HEK293 (cell line): ENCODE measurements around the gene PCDHGA9.

Source experiments
- ATF2 ChIP-seq: fragments of 450-650 bp; formaldehyde crosslinking; IDR thresholded peaks from 2 replicates; pipeline ENCODE4 v1.5.1; 2016; ENCODE audit warnings: missing biosample characterization, missing genetic modification characterization, low read depth
- CTCF ChIP-seq: fragments of 450-650 bp; formaldehyde crosslinking; IDR thresholded peaks from 2 replicates; pipeline ENCODE4 v1.5.1; 2016; ENCODE audit warnings: missing biosample characterization, missing genetic modification characterization
- SETDB1 ChIP-seq: IDR thresholded peaks from one replicate; pipeline ENCODE4 v1.6.1; 2017; ENCODE audit warnings: mild to moderate bottlenecking, low read length, moderate library complexity, mixed read lengths; ENCODE audit not compliant: insufficient read length
- ZEB2 ChIP-seq: fragments of 450-650 bp; formaldehyde crosslinking; IDR thresholded peaks from 2 replicates; pipeline ENCODE4 v1.5.1; 2016; ENCODE audit warnings: missing biosample characterization, missing genetic modification characterization
- ZNF10 ChIP-seq: fragments of 450-650 bp; formaldehyde crosslinking; IDR thresholded peaks from 2 replicates; pipeline ENCODE4 v1.5.1; 2017; ENCODE audit warnings: missing biosample characterization, missing genetic modification characterization
- ZNF114 ChIP-seq: fragments of 450-650 bp; formaldehyde crosslinking; IDR thresholded peaks from 2 replicates; pipeline ENCODE4 v1.5.0; 2017; ENCODE audit warnings: missing biosample characterization, missing genetic modification characterization
- ZNF350 ChIP-seq: fragments of 450-650 bp; formaldehyde crosslinking; IDR thresholded peaks from 2 replicates; pipeline ENCODE4 v1.5.0; 2017; ENCODE audit warnings: missing biosample characterization, mild to moderate bottlenecking, missing genetic modification characterization
- ZNF473 ChIP-seq: fragments of 450-650 bp; formaldehyde crosslinking; IDR thresholded peaks from 2 replicates; pipeline ENCODE4 v1.5.1; 2017; ENCODE audit warnings: missing biosample characterization, missing genetic modification characterization
- ZNF488 ChIP-seq: fragments of 450-650 bp; formaldehyde crosslinking; IDR thresholded peaks from 2 replicates; pipeline ENCODE4 v1.5.1; 2016; ENCODE audit warnings: missing biosample characterization, missing genetic modification characterization
- ZNF501 ChIP-seq: fragments of 450-650 bp; formaldehyde crosslinking; IDR thresholded peaks from 2 replicates; pipeline ENCODE4 v1.5.1; 2016; ENCODE audit warnings: missing biosample characterization, missing genetic modification characterization
- ZNF560 ChIP-seq: fragments of 450-650 bp; formaldehyde crosslinking; IDR thresholded peaks from 2 replicates; pipeline ENCODE4 v1.5.1; 2017; ENCODE audit warnings: missing biosample characterization, missing genetic modification characterization, borderline replicate concordance
- ZNF776 ChIP-seq: fragments of 450-650 bp; formaldehyde crosslinking; IDR thresholded peaks from 2 replicates; pipeline ENCODE4 v1.5.0; 2017; ENCODE audit warnings: missing biosample characterization, missing genetic modification characterization, borderline replicate concordance

- TF ChIP-seq ATF2 (tag by site-specific recombination) (no peak), ZNF501 (tag by site-specific recombination) (no peak), ZNF560 (tag by site-specific recombination) (no peak), SETDB1 (no peak), ZNF350 (tag by site-specific recombination) (no peak), ZNF473 (tag by site-specific recombination) (no peak), CTCF (no peak), ZNF776 (tag by site-specific recombination) (no peak), ZNF10 (tag by site-specific recombination) (no peak), ZNF488 (no peak), ZEB2 (tag by site-specific recombination) (no peak), ZNF114 (no peak)
Observed at GRCh38 chr5:141363952-141364660, 38.5 kb upstream of the PCDHGA9 start, which contains the start of gene PCDHGA5.
